CD4-positive, alpha-beta T cell treated with Interleukin-4 for 4 hours (primary cell): ENCODE results near the gene TOMM40.
"Not testable (repeated sequence)": the region's sequence is repeated elsewhere in the genome, so short reads cannot be mapped to it uniquely, and the experiment has no call there.

ENCODE experiments used
- DNase-seq: peaks from one replicate; pipeline ENCODE4 v3.0.0-alpha.2; 2020

The TOMM40 gene

DNA sequence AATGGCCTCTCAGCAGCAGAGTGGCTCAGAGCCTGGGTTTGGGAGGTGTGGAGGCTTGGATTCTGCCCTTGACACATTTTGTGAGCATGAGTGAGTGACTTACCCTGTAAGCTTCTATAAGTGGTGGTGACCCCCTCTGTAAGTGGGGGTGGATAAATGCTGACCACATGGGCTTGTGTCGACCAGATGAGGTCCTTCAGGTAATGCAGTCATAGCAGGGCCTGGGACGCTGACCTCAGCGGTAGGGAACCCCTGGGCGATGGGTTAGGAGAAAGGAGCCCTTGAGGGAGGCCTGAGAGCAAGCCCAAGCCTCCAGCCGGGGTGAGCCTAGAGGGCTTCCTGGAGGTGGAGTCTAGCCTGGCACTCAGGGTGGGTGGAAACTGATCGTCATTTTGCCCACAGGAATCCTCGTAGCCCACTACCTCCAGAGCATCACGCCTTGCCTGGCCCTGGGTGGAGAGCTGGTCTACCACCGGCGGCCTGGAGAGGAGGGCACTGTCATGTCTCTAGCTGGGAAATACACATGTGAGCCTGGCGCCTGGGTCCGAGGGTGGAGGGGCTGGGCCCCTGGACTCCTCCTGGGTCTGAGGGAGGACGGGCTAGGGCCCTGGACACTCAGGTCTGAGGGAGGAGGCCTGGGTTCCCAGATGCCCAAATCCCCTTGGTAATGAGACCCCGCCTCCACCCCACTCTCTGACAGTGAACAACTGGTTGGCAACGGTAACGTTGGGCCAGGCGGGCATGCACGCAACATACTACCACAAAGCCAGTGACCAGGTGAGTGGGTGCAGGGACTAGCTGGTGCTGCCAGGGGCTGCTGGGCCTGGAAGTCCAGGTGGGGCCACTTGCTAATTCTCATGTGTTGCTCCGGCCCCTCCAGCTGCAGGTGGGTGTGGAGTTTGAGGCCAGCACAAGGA is 9.5 kb downstream of the TOMM40 start:
- no peak for DNase-seq

- no peak for DNase-seq
Observed at GRCh38 chr19:44903216-44903601, 12.2 kb downstream of the TOMM40 start.

GRCh38 chr19:44903602-44904425 is 12.8 kb downstream of the TOMM40 start:
- DNase-seq = peak; percentile 71

- DNase-seq = no peak
Observed at GRCh38 chr19:44904426-44904994, 13.5 kb downstream of the TOMM40 start.

- no peak for DNase-seq
Observed at GRCh38 chr19:44905437-44906160, 14.5 kb downstream of the TOMM40 start, which contains the start of gene APOE. TSS of gene APOE (plus strand) at chr19:44905796. CDS start at chr19:44906625, 829 bp downstream.

DNA sequence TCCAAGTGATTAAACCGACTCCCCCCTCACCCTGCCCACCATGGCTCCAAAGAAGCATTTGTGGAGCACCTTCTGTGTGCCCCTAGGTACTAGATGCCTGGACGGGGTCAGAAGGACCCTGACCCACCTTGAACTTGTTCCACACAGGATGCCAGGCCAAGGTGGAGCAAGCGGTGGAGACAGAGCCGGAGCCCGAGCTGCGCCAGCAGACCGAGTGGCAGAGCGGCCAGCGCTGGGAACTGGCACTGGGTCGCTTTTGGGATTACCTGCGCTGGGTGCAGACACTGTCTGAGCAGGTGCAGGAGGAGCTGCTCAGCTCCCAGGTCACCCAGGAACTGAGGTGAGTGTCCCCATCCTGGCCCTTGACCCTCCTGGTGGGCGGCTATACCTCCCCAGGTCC is 16.6 kb downstream of the TOMM40 start:
- DNase-seq = no peak

GRCh38 chr19:44908074-44908835 is 17.2 kb downstream of the TOMM40 start:
- no peak for DNase-seq

DNA sequence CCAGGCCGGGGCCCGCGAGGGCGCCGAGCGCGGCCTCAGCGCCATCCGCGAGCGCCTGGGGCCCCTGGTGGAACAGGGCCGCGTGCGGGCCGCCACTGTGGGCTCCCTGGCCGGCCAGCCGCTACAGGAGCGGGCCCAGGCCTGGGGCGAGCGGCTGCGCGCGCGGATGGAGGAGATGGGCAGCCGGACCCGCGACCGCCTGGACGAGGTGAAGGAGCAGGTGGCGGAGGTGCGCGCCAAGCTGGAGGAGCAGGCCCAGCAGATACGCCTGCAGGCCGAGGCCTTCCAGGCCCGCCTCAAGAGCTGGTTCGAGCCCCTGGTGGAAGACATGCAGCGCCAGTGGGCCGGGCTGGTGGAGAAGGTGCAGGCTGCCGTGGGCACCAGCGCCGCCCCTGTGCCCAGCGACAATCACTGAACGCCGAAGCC is 17.8 kb downstream of the TOMM40 start:
- no peak for DNase-seq

- DNase-seq = no peak
Observed at GRCh38 chr19:44909775-44910174, 18.7 kb downstream of the TOMM40 start.

GRCh38 chr19:44911896-44912295 is 20.8 kb downstream of the TOMM40 start:
- DNase-seq = not testable (repeated sequence)

GRCh38 chr19:44912854-44913253 is 21.8 kb downstream of the TOMM40 start:
- DNase-seq = no peak

DNA sequence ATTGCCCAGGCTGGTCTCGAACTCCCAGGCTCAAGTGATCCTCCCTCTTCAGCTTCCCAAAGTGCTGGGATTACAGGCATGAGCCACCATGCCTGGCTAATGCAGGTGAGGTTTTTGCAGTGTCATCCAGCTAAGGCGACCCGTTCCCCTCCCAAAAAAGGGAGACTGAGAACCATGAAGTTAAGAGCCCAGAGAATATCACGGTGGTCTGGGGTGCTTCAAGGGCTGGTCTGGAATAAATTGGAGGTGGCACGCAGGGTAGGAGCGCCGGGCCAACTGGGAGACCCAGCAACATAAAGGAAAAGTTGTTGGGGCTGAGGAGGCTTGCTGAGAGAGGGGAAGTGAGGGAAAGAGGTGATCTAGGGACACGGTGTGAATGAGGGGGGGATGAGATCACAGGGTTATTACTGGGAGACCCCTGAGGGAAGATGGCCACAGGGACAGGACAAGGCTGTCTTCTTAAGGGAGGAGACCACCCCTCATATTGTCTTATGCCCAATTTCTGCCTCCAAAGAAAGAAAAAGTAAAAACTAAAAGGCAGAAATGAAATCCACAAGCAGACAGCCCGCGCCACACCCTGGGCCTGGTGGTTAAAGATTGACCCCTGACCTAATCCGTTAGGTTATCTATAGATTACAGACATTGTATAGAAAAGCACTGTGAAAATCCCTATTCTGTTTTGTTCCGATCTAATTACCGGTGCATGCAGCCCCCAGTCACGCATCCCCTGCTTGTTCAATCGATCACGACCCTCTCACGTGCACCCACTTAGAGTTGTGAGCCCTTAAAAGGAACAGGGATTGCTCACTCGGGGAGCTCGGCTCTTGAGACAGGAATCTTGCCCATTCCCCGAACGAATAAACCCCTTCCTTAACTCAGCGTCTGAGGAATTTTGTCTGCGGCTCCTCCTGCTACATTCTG is 22.7 kb downstream of the TOMM40 start:
- not testable (repeated sequence) for DNase-seq

GRCh38 chr19:44914433-44915206 is 23.6 kb downstream of the TOMM40 start, which contains the start of gene APOC1:
TSS of gene APOC1 (plus strand) at chr19:44914608. CDS start at chr19:44914892, 284 bp downstream.
- peak; percentile 70 for DNase-seq

GRCh38 chr19:44924243-44924725 is 33.2 kb downstream of the TOMM40 start:
- no peak for DNase-seq

DNA sequence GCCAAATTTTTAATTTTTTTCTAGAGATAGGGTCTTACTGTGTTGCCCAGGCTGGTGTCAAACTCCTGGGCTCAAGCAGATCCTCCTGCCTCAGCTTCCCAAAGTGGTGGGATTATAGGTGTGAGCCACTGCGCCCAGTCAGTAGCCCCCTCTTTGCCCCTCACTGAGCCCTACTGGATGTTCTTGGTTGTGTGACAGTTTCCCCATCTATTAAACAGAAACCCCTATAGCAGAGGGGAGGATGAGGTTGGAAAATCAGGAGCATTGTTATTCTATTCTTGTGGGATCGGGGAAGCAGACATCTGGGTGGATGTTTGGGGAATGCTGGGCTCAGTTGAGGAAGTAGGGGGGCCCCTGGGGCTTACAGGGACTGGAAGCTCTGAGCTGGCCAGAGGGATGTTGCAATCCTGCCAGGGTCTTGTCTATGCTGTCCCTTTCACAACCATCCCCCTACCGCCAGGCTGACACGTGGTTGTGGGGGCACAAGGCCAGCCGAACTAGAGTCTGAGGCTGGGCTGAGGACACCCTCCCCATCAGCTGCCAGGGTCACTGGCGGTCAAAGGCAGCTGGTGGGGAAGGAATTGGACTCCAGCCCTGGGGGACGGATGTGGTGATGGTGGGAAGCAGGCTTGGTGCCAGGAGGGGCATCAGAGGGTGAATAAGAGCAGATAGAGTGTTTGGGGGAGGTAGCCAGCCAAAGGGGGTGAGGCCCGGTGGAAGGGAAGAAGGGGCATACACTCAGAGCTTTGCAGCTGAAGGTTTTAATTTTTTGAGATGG is 34.2 kb downstream of the TOMM40 start:
- DNase-seq = no peak

DNA sequence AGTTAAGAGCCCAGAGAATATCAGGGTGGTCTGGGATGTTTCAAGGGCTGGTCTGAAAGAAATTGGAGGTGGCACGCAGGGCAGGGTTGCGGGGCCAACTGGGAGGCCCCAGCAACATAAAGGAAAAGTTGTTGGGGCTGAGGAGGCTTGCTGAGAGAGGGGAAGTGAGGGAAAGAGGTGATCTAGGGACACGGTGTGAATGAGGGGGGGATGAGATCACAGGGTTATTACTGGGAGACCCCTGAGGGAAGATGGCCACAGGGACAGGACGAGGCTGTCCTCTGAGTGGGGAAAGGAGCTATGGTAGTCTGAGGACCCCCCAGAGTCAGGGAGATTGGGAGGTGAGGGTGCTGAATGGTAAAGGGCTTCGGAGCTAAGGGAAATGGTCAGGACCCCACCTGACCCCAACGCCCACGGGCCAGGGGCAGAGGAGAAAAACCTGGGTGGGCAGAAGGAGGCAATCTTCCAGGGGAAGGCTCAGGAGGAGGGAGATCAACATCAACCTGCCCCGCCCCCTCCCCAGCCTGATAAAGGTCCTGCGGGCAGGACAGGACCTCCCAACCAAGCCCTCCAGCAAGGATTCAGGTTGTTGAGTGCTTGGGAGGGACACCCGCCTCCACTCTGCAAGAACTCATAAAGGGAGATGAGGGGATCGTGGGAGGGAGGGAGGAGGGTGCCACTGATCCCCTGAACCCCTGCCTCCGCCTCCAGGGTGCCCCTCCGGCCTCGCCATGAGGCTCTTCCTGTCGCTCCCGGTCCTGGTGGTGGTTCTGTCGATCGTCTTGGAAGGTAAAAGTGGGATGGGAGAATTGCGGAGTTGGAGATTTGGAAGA is 35.4 kb downstream of the TOMM40 start:
- not testable (repeated sequence) for DNase-seq

DNA sequence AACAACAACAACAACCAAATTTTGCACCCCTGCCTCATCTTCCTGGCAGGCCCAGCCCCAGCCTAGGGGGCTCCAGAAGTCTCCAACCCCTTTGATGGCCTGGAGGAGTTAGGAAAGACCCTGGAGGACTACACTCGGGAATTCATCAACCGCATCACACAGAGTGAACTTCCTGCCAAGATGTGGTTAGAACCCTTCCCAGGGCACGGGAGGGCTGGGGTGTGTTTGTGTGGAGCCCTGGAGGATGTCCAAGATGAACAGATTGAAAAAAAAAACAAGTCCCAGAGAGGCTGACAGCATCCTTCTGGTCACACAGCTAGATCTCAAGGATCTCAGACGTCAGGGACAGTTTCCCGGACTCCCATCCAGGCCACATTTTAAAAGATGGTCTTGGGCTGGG is 36.7 kb downstream of the TOMM40 start:
- no peak for DNase-seq

DNA sequence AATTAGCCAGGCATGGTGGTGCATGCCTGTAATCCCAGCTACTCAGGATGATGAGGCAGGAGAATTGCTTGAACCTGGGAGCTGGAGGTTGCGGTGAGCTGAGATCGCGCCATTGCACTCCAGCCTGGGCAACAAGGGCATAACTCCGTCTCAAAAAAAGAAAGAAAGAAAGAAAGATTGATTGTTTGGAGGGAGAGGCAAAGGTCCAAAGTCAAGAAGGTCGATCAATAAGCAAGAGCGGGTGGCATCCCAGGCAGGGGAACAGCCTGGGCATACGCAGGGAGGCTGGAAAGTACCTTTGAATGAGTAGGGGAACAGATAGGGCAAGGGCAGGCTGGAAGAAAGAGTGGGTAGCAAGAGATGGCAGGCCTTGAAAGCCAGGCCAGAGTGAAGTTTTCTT is 39.0 kb downstream of the TOMM40 start:
- DNase-seq = no peak
